KMS-11 (cell line): ENCODE data around the gene HNRNPUL1.

Experiments used
- H2AFZ ChIP-seq: fragments of 200-600 bp; sonication (generic); 2 replicates; pipeline ENCODE4 v1.6.1; 2016; ENCODE audit warnings: antibody characterized with exemption, mixed run types, low read depth
- H3K27ac ChIP-seq: fragments of 200-600 bp; sonication (generic); 2 replicates; pipeline ENCODE4 v1.6.1; 2016; ENCODE audit warnings: mild to moderate bottlenecking, mixed run types
- H3K27me3 ChIP-seq: fragments of 200-600 bp; sonication (generic); 2 replicates; pipeline ENCODE4 v1.6.1; 2017; ENCODE audit warnings: mild to moderate bottlenecking, low read depth, mixed run types, moderate library complexity; ENCODE audit not compliant: insufficient read depth
- H3K36me3 ChIP-seq: fragments of 200-600 bp; sonication (generic); 2 replicates; pipeline ENCODE4 v1.6.1; 2017; ENCODE audit warnings: mild to moderate bottlenecking, mixed run types; ENCODE audit not compliant: insufficient read depth
- H3K4me1 ChIP-seq: fragments of 200-600 bp; sonication (generic); 2 replicates; pipeline ENCODE4 v1.6.1; 2016; ENCODE audit warnings: mild to moderate bottlenecking, low read depth, mixed run types; ENCODE audit not compliant: poor library complexity, severe bottlenecking
- H3K4me2 ChIP-seq: fragments of 200-600 bp; sonication (generic); 2 replicates; pipeline ENCODE4 v1.7.0; 2016; ENCODE audit warnings: mild to moderate bottlenecking, mixed run types
- H3K4me3 ChIP-seq: fragments of 200-600 bp; sonication (generic); IDR thresholded peaks from 2 replicates; pipeline ENCODE4 v1.6.1; 2017; ENCODE audit warnings: low read depth, low read length, mixed read lengths; ENCODE audit not compliant: insufficient read depth
- H3K79me2 ChIP-seq: fragments of 200-600 bp; sonication (generic); 2 replicates; pipeline ENCODE4 v1.6.1; 2016; ENCODE audit warnings: low read depth, mixed run types; ENCODE audit not compliant: insufficient read depth
- H3K9ac ChIP-seq: fragments of 200-600 bp; sonication (generic); 2 replicates; pipeline ENCODE4 v1.6.1; 2016; ENCODE audit warnings: mild to moderate bottlenecking, mixed run types
- H4K20me1 ChIP-seq: fragments of 200-600 bp; sonication (generic); 2 replicates; pipeline ENCODE4 v1.6.1; 2016; ENCODE audit warnings: mild to moderate bottlenecking, mixed run types; ENCODE audit not compliant: insufficient read depth
- CTCF ChIP-seq: fragments of 200-600 bp; sonication (generic); conservative IDR thresholded peaks from 2 replicates; pipeline ENCODE4 v1.6.1; 2017; ENCODE audit warnings: low read depth, mild to moderate bottlenecking, antibody characterized with exemption, low read length, moderate library complexity, mixed read lengths

Gene HNRNPUL1

GRCh38 chr19:41223431-41224234, 40.5 kb upstream of the HNRNPUL1 start:
- no peak overlapping the region for H3K27ac ChIP-seq
- no peak overlapping the region for H3K9ac ChIP-seq
- no peaks in the 10 kb centered on the region for H3K4me1 ChIP-seq
- no peak overlapping the region for H3K4me3 ChIP-seq
- peaks cover 36% of the 10 kb centered on the region for H3K27me3 ChIP-seq
- H3K4me2 ChIP-seq: no peak overlapping the region
- no peaks in the 10 kb centered on the region for H4K20me1 ChIP-seq
- H3K79me2 ChIP-seq: no peaks in the 10 kb centered on the region
- no peak for TF ChIP-seq CTCF
- no peaks in the 10 kb centered on the region for H3K36me3 ChIP-seq
- no peak overlapping the region for H2AFZ ChIP-seq

- Histone ChIP-seq H3K4me3 (no peak overlapping the region), H3K4me1 (no peaks in the 10 kb centered on the region), H3K27me3 (peaks cover 29% of the 10 kb centered on the region), H4K20me1 (no peaks in the 10 kb centered on the region), H3K79me2 (no peaks in the 10 kb centered on the region), H3K9ac (no peak overlapping the region), H3K4me2 (no peak overlapping the region), H2AFZ (no peak overlapping the region), H3K27ac (no peak overlapping the region), H3K36me3 (no peaks in the 10 kb centered on the region)
- no peak for TF ChIP-seq CTCF
Measured at GRCh38 chr19:41224632-41225031, 39.5 kb upstream of the HNRNPUL1 start.

- no peak overlapping the region for H2AFZ ChIP-seq
- H3K79me2 ChIP-seq: no peaks in the 10 kb centered on the region
- H3K4me3 ChIP-seq: no peak overlapping the region
- H3K27me3 ChIP-seq: peaks cover 21% of the 10 kb centered on the region
- no peak overlapping the region for H3K4me2 ChIP-seq
- no peaks in the 10 kb centered on the region for H3K36me3 ChIP-seq
- no peak for TF ChIP-seq CTCF
- H3K9ac ChIP-seq: no peak overlapping the region
- no peaks in the 10 kb centered on the region for H4K20me1 ChIP-seq
- H3K27ac ChIP-seq: no peak overlapping the region
- H3K4me1 ChIP-seq: no peaks in the 10 kb centered on the region
Measured at GRCh38 chr19:41225238-41226052, 38.7 kb upstream of the HNRNPUL1 start.

GRCh38 chr19:41226053-41226873, 37.9 kb upstream of the HNRNPUL1 start:
- H2AFZ ChIP-seq: no peak overlapping the region
- H3K4me3 ChIP-seq: no peak overlapping the region
- no peak for TF ChIP-seq CTCF
- no peaks in the 10 kb centered on the region for H3K4me1 ChIP-seq
- no peak overlapping the region for H3K27ac ChIP-seq
- peaks cover 14% of the 10 kb centered on the region; the same call in 1 of the 2 replicates for H3K27me3 ChIP-seq
- H3K9ac ChIP-seq: no peak overlapping the region
- no peak overlapping the region for H3K4me2 ChIP-seq
- H3K79me2 ChIP-seq: no peaks in the 10 kb centered on the region
- no peaks in the 10 kb centered on the region for H4K20me1 ChIP-seq
- H3K36me3 ChIP-seq: no peaks in the 10 kb centered on the region
